HG02642 (cell line): Measurements from ENCODE around the gene HMGA1.

Source experiments
- ATAC-seq: cut with Tn5 transposase; IDR thresholded peaks from one replicate; pipeline ENCODE4 v1.9.1; 2021; ENCODE audit warnings: mild to moderate bottlenecking; ENCODE audit not compliant: unreplicated experiment, poor library complexity

HMGA1 gene

GRCh38 chr6:34285448-34286164, 48.9 kb downstream of the HMGA1 start:
- no peak for ATAC-seq

- ATAC-seq, result peak; percentile 57
Measured at GRCh38 chr6:34288581-34288980, 51.9 kb downstream of the HMGA1 start.

GRCh38 chr6:34289137-34289536, 52.5 kb downstream of the HMGA1 start:
- no peak for ATAC-seq

GRCh38 chr6:34292954-34293353, 56.3 kb downstream of the HMGA1 start:
- no peak for ATAC-seq

GRCh38 chr6:34295721-34296120, 59.0 kb downstream of the HMGA1 start:
- peak; percentile 80 for ATAC-seq
